ENCODE results near the gene KIAA0753. TPM values are rescaled to one million over a fixed set of nuclear protein-coding genes. Genes with fewer than 3 reads are reported as not detected.

KIAA0753 gene
- total RNA-seq, 2 experiments from 2014 or later = 16.3 to 17.6 TPM

GRCh38 chr17:6561446-6561845, 79.1 kb downstream of the KIAA0753 start:
- POLR2A ChIA-PET = no interaction called here
- no peaks in the 10 kb centered on the region for H3K9me3 Mint-ChIP-seq

GRCh38 chr17:6560496-6560895, 80.0 kb downstream of the KIAA0753 start:
- H3K9me3 Mint-ChIP-seq = no peaks in the 10 kb centered on the region
- peaks cover under 1% of the 10 kb centered on the region for H3K4me1 Mint-ChIP-seq
- DNase-seq = no peak
- no peaks in the 10 kb centered on the region for H3K36me3 Mint-ChIP-seq (ENCODE audit: low read depth)
- ChIA-PET POLR2A (no interaction called here), CTCF (interaction anchor here (1.0 kb wide), 1 partner anchor 33 kb away, joined by 3 read pairs; no protein-coding TSS in a partner anchor)
- peaks cover 29% of the 10 kb centered on the region for H3K27me3 Mint-ChIP-seq
- no peak overlapping the region for H3K27ac Mint-ChIP-seq
- H3K4me3 Mint-ChIP-seq = no peak overlapping the region

More at GRCh38 chr17:6561446-6561845, 79.1 kb downstream of the KIAA0753 start:
- Mint-ChIP-seq H3K36me3 (ENCODE audit: low read depth) (no peaks in the 10 kb centered on the region), H3K27me3 (peaks cover 28% of the 10 kb centered on the region), H3K27ac (no peak overlapping the region), H3K4me1 (no peaks in the 10 kb centered on the region), H3K4me3 (no peak overlapping the region)
- no peak for DNase-seq
- CTCF ChIA-PET = no interaction called here

GRCh38 chr17:6559753-6560215, 80.7 kb downstream of the KIAA0753 start:
- Mint-ChIP-seq H3K27me3 (peaks cover 37% of the 10 kb centered on the region), H3K4me3 (no peak overlapping the region), H3K36me3 (ENCODE audit: low read depth) (no peaks in the 10 kb centered on the region), H3K27ac (no peak overlapping the region), H3K9me3 (no peaks in the 10 kb centered on the region), H3K4me1 (peaks cover 6% of the 10 kb centered on the region)
- no peak for DNase-seq
- CTCF ChIA-PET = interaction anchor here (0.6 to 1.4 kb wide), 3 partner anchors 22 to 1060 kb away, joined by 3 to 7 read pairs (median 3); no protein-coding TSS in a partner anchor
- POLR2A ChIA-PET = no interaction called here

DNA sequence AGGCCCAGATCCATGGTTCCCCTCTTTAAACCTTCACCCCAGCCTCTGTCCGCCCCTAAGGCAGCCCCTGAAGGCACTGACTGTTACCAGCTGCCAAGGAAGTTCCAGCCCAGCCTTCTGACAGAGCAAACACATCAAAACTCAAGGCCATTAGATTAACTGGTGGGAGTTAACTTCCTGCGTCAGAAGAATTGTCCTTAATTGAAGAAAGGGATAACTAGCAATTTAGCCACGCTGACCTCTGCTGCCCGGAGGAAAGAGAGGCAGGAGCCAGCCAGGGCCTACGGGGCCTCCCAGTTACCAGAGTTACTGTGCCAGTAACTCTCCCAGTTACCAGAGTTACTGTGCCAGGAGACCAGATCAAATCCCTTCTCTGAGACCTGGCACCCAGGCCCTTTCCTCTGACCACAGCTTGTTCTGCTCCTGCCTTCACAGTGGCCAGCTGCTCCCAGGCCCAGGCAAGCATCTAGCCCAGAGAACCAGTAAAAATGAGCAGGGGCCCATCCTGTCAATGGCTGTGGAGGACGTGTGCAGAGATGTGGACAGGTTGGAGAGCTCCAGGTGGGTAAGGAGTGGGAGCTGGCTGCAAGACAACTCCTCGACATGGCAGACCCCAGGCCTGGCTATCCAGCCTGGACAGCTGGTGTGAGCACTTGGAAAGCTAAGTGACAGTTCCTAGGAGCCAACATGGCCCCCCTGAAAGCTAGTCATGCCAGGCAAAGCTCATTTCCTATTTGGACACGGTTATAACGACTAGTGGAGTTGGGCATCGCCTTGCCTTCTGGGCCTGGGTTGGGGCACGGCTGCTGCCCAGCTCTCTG, 81.4 kb downstream of the KIAA0753 start:
- CTCF ChIA-PET = interaction anchor here (0.6 to 1.4 kb wide), 4 partner anchors 10 to 1061 kb away, joined by 3 to 7 read pairs (median 3); no protein-coding TSS in a partner anchor
- POLR2A ChIA-PET = no interaction called here
- peaks cover 43% of the 10 kb centered on the region for H3K27me3 Mint-ChIP-seq

GRCh38 chr17:6558276-6558675, 82.2 kb downstream of the KIAA0753 start:
- H3K27me3 Mint-ChIP-seq = peaks cover 52% of the 10 kb centered on the region
- H3K27ac Mint-ChIP-seq = no peak overlapping the region
- POLR2A ChIA-PET = no interaction called here
- no peaks in the 10 kb centered on the region for H3K36me3 Mint-ChIP-seq (ENCODE audit: low read depth)
- H3K4me3 Mint-ChIP-seq = no peak overlapping the region
- DNase-seq = no peak
- peaks cover 8% of the 10 kb centered on the region for H3K4me1 Mint-ChIP-seq
- H3K9me3 Mint-ChIP-seq = no peaks in the 10 kb centered on the region
- CTCF ChIA-PET = interaction anchor here (0.5 to 1.4 kb wide), 4 partner anchors 9 to 1634 kb away, joined by 3 read pairs; no protein-coding TSS in a partner anchor

More for the DNA sequence above, 81.4 kb downstream of the KIAA0753 start:
- Mint-ChIP-seq H3K4me1 (peaks cover 8% of the 10 kb centered on the region), H3K36me3 (ENCODE audit: low read depth) (no peaks in the 10 kb centered on the region), H3K9me3 (no peaks in the 10 kb centered on the region), H3K27ac (no peak overlapping the region), H3K4me3 (no peak overlapping the region)
- DNase-seq = no peak

GRCh38 chr17:6557040-6557438, 83.5 kb downstream of the KIAA0753 start:
- DNase-seq = no peak
- H3K9me3 Mint-ChIP-seq = no peaks in the 10 kb centered on the region
- POLR2A ChIA-PET = interaction anchor here (0.6 kb wide), 1 partner anchor 22 kb away, joined by 3 read pairs; no protein-coding TSS in a partner anchor
- no peaks in the 10 kb centered on the region for H3K36me3 Mint-ChIP-seq (ENCODE audit: low read depth)
- no peak overlapping the region for H3K4me3 Mint-ChIP-seq
- peaks cover 54% of the 10 kb centered on the region for H3K27me3 Mint-ChIP-seq
- peaks cover 8% of the 10 kb centered on the region for H3K4me1 Mint-ChIP-seq
- no peak overlapping the region for H3K27ac Mint-ChIP-seq
- CTCF ChIA-PET = no interaction called here

- POLR2A ChIA-PET = no interaction called here
- H3K9me3 Mint-ChIP-seq = no peaks in the 10 kb centered on the region
- CTCF ChIA-PET = no interaction called here
- no peak for DNase-seq
- H3K27me3 Mint-ChIP-seq = peaks cover 54% of the 10 kb centered on the region
- peaks cover 8% of the 10 kb centered on the region for H3K4me1 Mint-ChIP-seq
- no peak within 1 kb of the TSS for H3K27ac Mint-ChIP-seq
- H3K36me3 Mint-ChIP-seq (ENCODE audit: low read depth) = no peaks in the 10 kb centered on the region
- H3K4me3 Mint-ChIP-seq = peak within 1 kb of the TSS; percentile 36
Observed at GRCh38 chr17:6556121-6557039, 84.1 kb downstream of the KIAA0753 start, which contains the start of gene PITPNM3. Gene PITPNM3 (minus strand): TSS chr17:6556555. CDS start chr17:6556406, 149 bp downstream.

DNA sequence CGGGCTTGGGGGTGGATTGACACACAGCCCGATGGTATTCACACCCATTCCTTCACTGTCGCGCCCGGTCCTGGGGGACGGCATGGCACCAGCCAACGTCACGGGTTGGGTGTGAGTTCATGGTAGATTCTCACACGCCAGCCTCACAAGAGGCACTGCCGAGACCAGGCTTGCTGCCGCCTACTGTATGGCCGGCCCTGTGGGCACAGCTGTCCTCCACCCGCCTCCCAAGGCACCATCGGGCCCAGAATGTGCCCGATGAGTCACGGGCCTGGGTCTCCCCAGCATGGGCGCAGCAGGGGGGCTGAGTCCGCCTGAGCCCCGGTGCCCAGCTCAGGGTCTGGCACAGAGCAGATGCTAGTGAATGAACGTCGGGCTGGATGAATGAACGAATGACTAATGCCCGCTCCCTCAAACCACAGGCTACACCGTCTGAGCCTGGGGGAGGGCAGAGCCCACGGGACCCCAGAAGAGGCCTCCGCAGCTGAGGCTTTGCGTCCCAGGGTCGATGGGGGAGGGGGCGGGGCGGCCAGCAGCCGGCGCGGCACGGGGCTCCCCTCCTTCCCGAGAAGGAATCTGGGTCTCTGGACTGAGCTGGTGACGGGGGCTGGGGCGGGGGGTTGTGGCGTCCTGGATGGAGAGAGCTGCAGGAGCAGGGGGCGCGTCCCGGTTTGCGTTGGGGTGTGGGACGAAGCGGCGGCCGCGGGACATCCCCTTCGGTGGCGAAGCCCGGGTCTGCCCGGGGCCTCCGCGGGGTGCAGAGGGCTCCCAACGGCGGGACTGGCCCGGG, 85.0 kb downstream of the KIAA0753 start:
- H3K4me3 Mint-ChIP-seq = peak overlapping the region; percentile 36
- H3K27me3 Mint-ChIP-seq = peaks cover 53% of the 10 kb centered on the region
- no peaks in the 10 kb centered on the region for H3K36me3 Mint-ChIP-seq (ENCODE audit: low read depth)
- CTCF ChIA-PET = no interaction called here
- no peak overlapping the region for H3K27ac Mint-ChIP-seq
- no peaks in the 10 kb centered on the region for H3K9me3 Mint-ChIP-seq
- H3K4me1 Mint-ChIP-seq = peaks cover 8% of the 10 kb centered on the region
- POLR2A ChIA-PET = no interaction called here
- DNase-seq = no peak

DNA sequence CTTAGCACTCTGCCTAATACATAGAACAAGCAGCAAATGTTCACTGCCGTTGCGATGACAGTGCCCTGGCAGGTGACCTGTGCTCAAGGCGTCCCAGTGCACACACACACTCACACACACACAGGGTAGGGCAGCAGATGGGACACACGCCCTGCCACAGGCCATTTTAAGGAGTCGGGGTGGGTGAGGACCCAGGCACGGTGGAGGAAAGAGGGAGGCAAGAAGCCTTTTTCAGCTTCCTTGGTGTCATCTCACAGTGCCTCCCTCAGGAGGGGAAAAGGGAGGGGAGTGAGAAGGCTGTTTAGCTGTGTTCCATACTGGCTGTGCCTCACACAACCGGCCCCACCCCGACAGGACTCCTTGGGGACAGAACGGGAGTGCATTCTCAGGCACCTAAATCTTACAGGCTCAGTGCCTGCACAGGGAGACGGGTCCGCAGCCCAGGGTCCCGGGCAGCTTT, 85.6 kb downstream of the KIAA0753 start:
- ChIA-PET CTCF (no interaction called here), POLR2A (no interaction called here)
- H3K4me3 Mint-ChIP-seq = no peak overlapping the region
- H3K9me3 Mint-ChIP-seq = no peaks in the 10 kb centered on the region
- H3K36me3 Mint-ChIP-seq (ENCODE audit: low read depth) = no peaks in the 10 kb centered on the region
- no peak for DNase-seq
- H3K27ac Mint-ChIP-seq = no peak overlapping the region
- peaks cover 47% of the 10 kb centered on the region for H3K27me3 Mint-ChIP-seq
- peaks cover 8% of the 10 kb centered on the region for H3K4me1 Mint-ChIP-seq

DNA sequence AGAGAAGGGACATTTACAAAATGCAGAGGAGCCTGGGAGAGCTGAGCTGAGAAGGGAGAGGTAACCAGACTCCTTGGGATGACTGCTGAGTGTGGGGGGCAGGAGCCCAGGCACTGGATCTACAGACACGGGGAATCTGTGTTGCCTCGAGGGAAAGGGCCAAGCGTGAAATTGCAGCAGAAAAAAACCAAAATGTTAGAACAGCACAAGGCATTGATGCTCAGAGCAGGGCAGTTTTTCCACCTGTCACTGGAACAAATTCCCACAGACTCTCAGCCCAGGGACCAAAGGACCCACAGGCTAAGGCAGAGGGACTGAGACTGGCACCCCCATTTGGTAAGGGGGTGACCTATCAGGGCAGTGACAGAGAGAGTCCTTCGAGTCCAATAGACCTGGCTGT, 86.2 kb downstream of the KIAA0753 start:
- H3K27me3 Mint-ChIP-seq = peaks cover 47% of the 10 kb centered on the region
- peaks cover 8% of the 10 kb centered on the region for H3K4me1 Mint-ChIP-seq
- H3K9me3 Mint-ChIP-seq = no peaks in the 10 kb centered on the region
- ChIA-PET POLR2A (no interaction called here), CTCF (no interaction called here)
- no peak overlapping the region for H3K27ac Mint-ChIP-seq
- H3K36me3 Mint-ChIP-seq (ENCODE audit: low read depth) = no peaks in the 10 kb centered on the region
- DNase-seq = no peak
- H3K4me3 Mint-ChIP-seq = no peak overlapping the region

DNA sequence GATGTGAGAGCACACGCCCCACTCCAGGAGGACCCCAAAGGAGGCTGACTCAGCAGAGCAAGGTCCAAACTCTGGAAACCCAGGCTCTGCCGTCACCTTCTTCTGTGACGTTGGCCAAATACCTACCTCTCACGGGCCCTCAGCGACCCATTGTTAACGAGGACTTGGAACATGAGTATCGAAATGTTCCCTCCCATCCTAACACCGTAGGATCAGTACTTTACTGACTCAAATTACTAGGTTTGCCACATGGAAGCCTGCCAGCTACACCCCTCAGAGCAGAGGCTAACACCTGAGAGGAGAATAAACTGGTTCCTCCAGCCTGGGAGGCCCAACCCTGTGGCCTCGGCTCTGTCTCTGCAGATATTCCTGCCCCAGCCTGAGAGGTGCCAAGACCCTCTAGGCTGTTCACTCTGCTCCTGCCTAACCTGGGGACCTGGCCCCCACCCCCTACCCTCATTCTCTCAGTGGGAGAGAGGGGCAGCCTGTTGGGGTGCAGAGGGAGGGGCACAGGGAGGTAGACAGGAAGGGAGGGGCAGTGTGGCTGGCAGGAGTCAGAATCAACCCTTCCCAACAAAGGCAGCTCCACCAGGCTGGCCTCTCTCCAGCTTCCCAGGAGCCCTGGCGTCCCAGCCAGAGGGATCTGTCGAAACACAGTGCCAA, 88.5 kb downstream of the KIAA0753 start:
- Mint-ChIP-seq H3K9me3 (no peaks in the 10 kb centered on the region), H3K36me3 (ENCODE audit: low read depth) (no peaks in the 10 kb centered on the region), H3K27me3 (peaks cover 30% of the 10 kb centered on the region), H3K4me3 (no peak overlapping the region), H3K27ac (no peak overlapping the region), H3K4me1 (peaks cover 22% of the 10 kb centered on the region)
- ChIA-PET POLR2A (no interaction called here), CTCF (no interaction called here)
- DNase-seq = no peak

- ChIA-PET CTCF (no interaction called here), POLR2A (no interaction called here)
- Mint-ChIP-seq H3K27me3 (peaks cover 26% of the 10 kb centered on the region), H3K36me3 (ENCODE audit: low read depth) (no peaks in the 10 kb centered on the region), H3K27ac (no peak overlapping the region), H3K9me3 (no peaks in the 10 kb centered on the region), H3K4me3 (no peak overlapping the region), H3K4me1 (peaks cover 22% of the 10 kb centered on the region)
- DNase-seq = no peak
Observed at GRCh38 chr17:6551356-6551755, 89.2 kb downstream of the KIAA0753 start.
